K562 (cell line): ENCODE data around the gene CD19. TPM values are rescaled to one million over a fixed set of nuclear protein-coding genes. Genes with fewer than 3 reads are reported as not detected.

ENCODE experiments used
- ATAC-seq: fragments of 200-7000 bp; cut with Tn5 transposase; 3 replicates; pipeline ENCODE4 v1.9.1; 2020; ENCODE audit warnings: moderate library complexity
- BruUV-seq: library from RNA; stranded (reverse); fragments of 400-500 nt; replicated peaks from 2 replicates; lab custom pipeline; 2021; lab: Mats Ljungman, UMichigan
- CTCF ChIA-PET: fragments of 300-600 bp; formaldehyde crosslinking; extraction: SDS; loops from one replicate; lab custom pipeline; 2021; ENCODE audit warnings: low intra/inter-chr PET ratio; lab: Yijun Ruan, JAX
- POLR2A ChIA-PET: fragments of 300-600, 350-650 bp; sonication (Branson Sonifier 250); formaldehyde crosslinking; extraction: SDS; loops from one replicate; lab custom pipeline; 2021; ENCODE audit warnings: antibody characterized with exemption, inconsistent platforms; lab: Yijun Ruan, JAX
- DNase-seq, 4 experiments: peaks; one replicate each; pipeline versions ENCODE4 v3.0.0 to v3.0.0-alpha.2; 2011 to 2018; ENCODE audit warnings: low spot score in 3 of 4, mixed read lengths in 3 of 4; ENCODE audit errors: extremely low read depth in 1 of 4
- FAIRE-seq: peaks from 2 replicates; lab custom pipeline; 2011; peaks lifted over from hg19 to GRCh38; lab: Jason Lieb, UNC
- H2AFZ ChIP-seq: 2 replicates; pipeline ENCODE4 v1.6.0; 2011; ENCODE audit warnings: low read depth, low read length, control low read depth, inconsistent platforms
- H3K27ac ChIP-seq: fragments of 200-600 bp; 3 replicates; pipeline ENCODE4 v1.8.0; 2011; ENCODE audit warnings: low read depth, mild to moderate bottlenecking, control low read depth, inconsistent platforms, low read length, moderate library complexity, mixed read lengths; ENCODE audit errors: extremely low read depth
- H3K27me3 ChIP-seq, 2 experiments: fragments of 300-600 bp in 1 of 2; 2 replicates in 1 of 2; 3 replicates in 1 of 2; pipeline versions ENCODE4 v1.6.0 to v1.8.0; 2011; ENCODE audit warnings: inconsistent platforms in 2 of 2, low read length in 2 of 2, mild to moderate bottlenecking in 1 of 2, mixed read lengths in 1 of 2, moderate library complexity in 1 of 2; ENCODE audit not compliant: control insufficient read depth in 2 of 2, insufficient read depth in 2 of 2
- H3K36me3 ChIP-seq: fragments of 300-600 bp; 3 replicates; pipeline ENCODE4 v1.8.0; 2011; ENCODE audit warnings: mild to moderate bottlenecking, low read length, inconsistent platforms; ENCODE audit not compliant: control insufficient read depth, insufficient read depth
- H3K4me1 ChIP-seq, 2 experiments: fragments of 200-600 bp in 1 of 2; replicated peaks in 1 of 2; 2 replicates in 1 of 2; 3 replicates in 1 of 2; pipeline versions ENCODE4 v1.5.1 to v1.8.0; 2011; ENCODE audit warnings: inconsistent platforms in 2 of 2, low read length in 2 of 2, mild to moderate bottlenecking in 1 of 2, mixed read lengths in 1 of 2, moderate library complexity in 1 of 2; ENCODE audit not compliant: control insufficient read depth in 2 of 2, insufficient read depth in 2 of 2
- H3K4me2 ChIP-seq: 2 replicates; pipeline ENCODE4 v1.6.1; 2011; ENCODE audit warnings: low read length, control low read depth, inconsistent platforms, mixed read lengths; ENCODE audit not compliant: insufficient read depth
- H3K4me3 ChIP-seq: fragments of 200-600 bp; sonication (generic), shearing (Covaris generic); 2 replicates; pipeline ENCODE4 v1.5.1; 2016; ENCODE audit warnings: control low read depth, inconsistent platforms
- H3K79me2 ChIP-seq: fragments of 200-600 bp; 3 replicates; pipeline ENCODE4 v1.8.0; 2011; ENCODE audit warnings: low read length, inconsistent platforms; ENCODE audit not compliant: control insufficient read depth, insufficient read depth
- H3K9ac ChIP-seq, 2 experiments: 2 replicates each; pipeline versions ENCODE4 v1.6.0 to v1.6.1; 2011; ENCODE audit warnings: low read depth in 2 of 2, low read length in 2 of 2, control low read depth in 1 of 2, inconsistent platforms in 1 of 2, mild to moderate bottlenecking in 1 of 2, mixed read lengths in 1 of 2; ENCODE audit not compliant: insufficient read depth in 1 of 2
- H3K9me1 ChIP-seq: one replicate; pipeline ENCODE4 v1.6.0; 2011; ENCODE audit warnings: inconsistent platforms, mild to moderate bottlenecking, low read length, moderate library complexity; ENCODE audit not compliant: control insufficient read depth, insufficient read depth
- H3K9me3 ChIP-seq: replicated peaks from 2 replicates; pipeline ENCODE4 v1.5.1; 2011; ENCODE audit warnings: low read depth, low read length, inconsistent platforms; ENCODE audit not compliant: control insufficient read depth, insufficient read depth
- H4K20me1 ChIP-seq: replicated peaks from 2 replicates; pipeline ENCODE4 v1.6.1; 2011; ENCODE audit warnings: low read length, inconsistent platforms, mixed read lengths; ENCODE audit not compliant: control insufficient read depth, insufficient read depth
- C11orf30 ChIP-seq: fragments of 450-650 bp; IDR thresholded peaks from 2 replicates; pipeline ENCODE4 v1.6.1; 2016; ENCODE audit warnings: low read depth, mild to moderate bottlenecking
- HMG20A ChIP-seq: fragments of 450-650 bp; formaldehyde crosslinking; conservative IDR thresholded peaks from 2 replicates; pipeline ENCODE4 v1.4.0; 2020; ENCODE audit warnings: mild to moderate bottlenecking, mixed read lengths
- NFE2L1 ChIP-seq: fragments of 450-650 bp; IDR thresholded peaks from 2 replicates; pipeline ENCODE4 v1.6.1; 2016; ENCODE audit warnings: missing genetic modification characterization, low read depth, mild to moderate bottlenecking, missing compliant biosample characterization, moderate library complexity, borderline replicate concordance
- ZNF165 ChIP-seq: fragments of 250-450 bp; sonication (Bioruptor Pico); IDR thresholded peaks from 2 replicates; pipeline ENCODE4 v1.4.0; 2020; ENCODE audit warnings: borderline replicate concordance
- ZNF561 ChIP-seq: fragments of 450-650 bp; formaldehyde crosslinking; conservative IDR thresholded peaks from 2 replicates; pipeline ENCODE4 v1.4.0; 2020; ENCODE audit warnings: mild to moderate bottlenecking, moderate library complexity
- WGBS: fragments of 100-300 bp; shearing (Covaris generic); methylation state at CpG from one replicate; pipeline ENCODE4 v1.1.6; 2016; ENCODE audit warnings: low coverage, mixed read lengths; ENCODE audit not compliant: insufficient coverage; ENCODE audit errors: missing lambda C conversion rate; 5-methylcytosine and 5-hydroxymethylcytosine counted together
- in situ Hi-C: fragments of 300-500 bp; cut with MboI; formaldehyde crosslinking; loops from 4 replicates; pipeline ENCODE4 v1.15.0; 2018; ENCODE audit warnings: inconsistent platforms, mixed read lengths
- intact Hi-C: fragments of 100-400 bp; cut with micrococcal nuclease; formaldehyde crosslinking; loops from 2 replicates; pipeline ENCODE4 v1.14.2; 2022
- polyA plus RNA-seq, 8 experiments: library from polyadenylated mRNA; depleted of rRNA in 4 of 8; stranded (reverse) in 5 of 8; unstranded in 3 of 8; fragments of >200 nt; fragmentation: Nextera tagmentation in 2 of 8; fragmentation: Illumina TruSeq in 1 of 8; extraction: Ambion mirVana in 2 of 8; extraction: Trizol in 1 of 8; gene quantifications; 2 replicates each; pipeline versions ENCODE4 v1.2.1 to v1.2.3, GENCODE V29; 2011 to 2014; ENCODE audit warnings: inconsistent platforms in 1 of 8, missing spikeins in 1 of 8
- total RNA-seq, 7 experiments: library from RNA; depleted of rRNA in 6 of 7; stranded (reverse); fragments of >200 nt in 6 of 7; fragmentation: Illumina TruSeq in 2 of 7; extraction: Trizol in 2 of 7; gene quantifications; 2 replicates each; pipeline versions ENCODE4 v1.2.1 to v1.2.3, GENCODE V29; 2011 to 2021; ENCODE audit warnings: low replicate concordance in 1 of 7
- TF ChIP-seq, protein P1 (sequence below): fragments of 200-800 bp; sonication (Bioruptor generic); IDR thresholded peaks from 2 replicates; pipeline ENCODE4 v1.6.1; 2016; ENCODE audit warnings: missing genetic modification characterization, missing compliant biosample characterization
- TF ChIP-seq, protein P2 (sequence below), 2 experiments: fragments of 450-650 bp; formaldehyde crosslinking in 1 of 2; IDR thresholded peaks; 2 replicates each; pipeline versions ENCODE4 v1.4.0 to v1.6.1; 2014 to 2020; ENCODE audit warnings: mild to moderate bottlenecking in 2 of 2, borderline replicate concordance in 1 of 2, low read depth in 1 of 2

CD19 gene
- total and polyA plus RNA-seq, 9 of the 15 experiments (the other 6 are each of a cell fraction or from before 2014, with no cell fraction given) = 0.27 to 3.7 (median 2.0) TPM; not detected in 1

DNA sequence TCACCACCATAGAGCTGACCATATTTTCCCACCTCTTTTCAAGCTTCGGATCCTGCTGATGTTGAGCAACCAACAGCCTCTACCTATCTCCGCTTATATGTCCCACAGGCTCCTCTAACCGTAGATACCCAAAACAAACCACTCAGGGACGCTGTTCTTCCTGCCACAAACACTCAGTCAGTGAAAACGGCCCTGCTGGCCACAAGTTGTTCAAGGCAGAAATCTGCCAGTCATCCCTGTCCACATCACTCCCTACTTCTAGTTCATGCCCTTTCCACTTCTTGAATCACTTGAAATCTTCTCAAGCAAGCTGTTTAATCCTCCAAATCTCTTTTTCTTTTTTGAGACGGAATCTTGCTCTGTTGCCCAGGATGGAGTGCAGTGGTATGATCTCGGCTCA is 14.7 kb upstream of the CD19 start:
- Histone ChIP-seq H3K27me3 (no peaks in the 10 kb centered on the region), H3K9me3 (no peaks in the 10 kb centered on the region), H3K4me2 (no peak overlapping the region), H3K4me1 (peaks cover 0 to 9% of the 10 kb centered on the region in 2 experiments; a peak in 2 of 5 replicates), H3K79me2 (no peaks in the 10 kb centered on the region), H2AFZ (no peak overlapping the region), H4K20me1 (no peaks in the 10 kb centered on the region), H3K27ac (no peak overlapping the region), H3K9ac (no peak overlapping the region), H3K4me3 (no peak overlapping the region), H3K36me3 (no peaks in the 10 kb centered on the region), H3K9me1 (no peaks in the 10 kb centered on the region)
- DNase-seq (peak in 1 of 4 experiments; percentile 4), FAIRE-seq (peak; percentile 40), ATAC-seq (peak; percentile 80)
- in situ Hi-C loops = no loop called here
- BruUV-seq = no TSS peak
- POLR2A ChIA-PET = interaction anchor here (0.7 kb wide), 1 partner anchor 8 kb away, joined by 3 read pairs; no protein-coding TSS in a partner anchor
- CTCF ChIA-PET = interaction anchor here (0.7 kb wide), 1 partner anchor 27 kb away, joined by 3 read pairs; no protein-coding TSS in a partner anchor
- WGBS = 52% methylated on average over 7 of the region's 7 CpGs
- intact Hi-C loops = loop anchor here (1.0 kb wide), 1 partner anchor 28 kb away; no protein-coding TSS in a partner anchor
- TF ChIP-seq NFE2L1 (tag) (peak; percentile 30; the same call in 1 of the 2 replicates), ZNF561 (CRISPR knock-in tag) (no peak), C11orf30 (peak; percentile 65), HMG20A (CRISPR knock-in tag) (no peak), ZNF165 (CRISPR knock-in tag) (no peak)
- TF ChIP-seq, protein P1, sequence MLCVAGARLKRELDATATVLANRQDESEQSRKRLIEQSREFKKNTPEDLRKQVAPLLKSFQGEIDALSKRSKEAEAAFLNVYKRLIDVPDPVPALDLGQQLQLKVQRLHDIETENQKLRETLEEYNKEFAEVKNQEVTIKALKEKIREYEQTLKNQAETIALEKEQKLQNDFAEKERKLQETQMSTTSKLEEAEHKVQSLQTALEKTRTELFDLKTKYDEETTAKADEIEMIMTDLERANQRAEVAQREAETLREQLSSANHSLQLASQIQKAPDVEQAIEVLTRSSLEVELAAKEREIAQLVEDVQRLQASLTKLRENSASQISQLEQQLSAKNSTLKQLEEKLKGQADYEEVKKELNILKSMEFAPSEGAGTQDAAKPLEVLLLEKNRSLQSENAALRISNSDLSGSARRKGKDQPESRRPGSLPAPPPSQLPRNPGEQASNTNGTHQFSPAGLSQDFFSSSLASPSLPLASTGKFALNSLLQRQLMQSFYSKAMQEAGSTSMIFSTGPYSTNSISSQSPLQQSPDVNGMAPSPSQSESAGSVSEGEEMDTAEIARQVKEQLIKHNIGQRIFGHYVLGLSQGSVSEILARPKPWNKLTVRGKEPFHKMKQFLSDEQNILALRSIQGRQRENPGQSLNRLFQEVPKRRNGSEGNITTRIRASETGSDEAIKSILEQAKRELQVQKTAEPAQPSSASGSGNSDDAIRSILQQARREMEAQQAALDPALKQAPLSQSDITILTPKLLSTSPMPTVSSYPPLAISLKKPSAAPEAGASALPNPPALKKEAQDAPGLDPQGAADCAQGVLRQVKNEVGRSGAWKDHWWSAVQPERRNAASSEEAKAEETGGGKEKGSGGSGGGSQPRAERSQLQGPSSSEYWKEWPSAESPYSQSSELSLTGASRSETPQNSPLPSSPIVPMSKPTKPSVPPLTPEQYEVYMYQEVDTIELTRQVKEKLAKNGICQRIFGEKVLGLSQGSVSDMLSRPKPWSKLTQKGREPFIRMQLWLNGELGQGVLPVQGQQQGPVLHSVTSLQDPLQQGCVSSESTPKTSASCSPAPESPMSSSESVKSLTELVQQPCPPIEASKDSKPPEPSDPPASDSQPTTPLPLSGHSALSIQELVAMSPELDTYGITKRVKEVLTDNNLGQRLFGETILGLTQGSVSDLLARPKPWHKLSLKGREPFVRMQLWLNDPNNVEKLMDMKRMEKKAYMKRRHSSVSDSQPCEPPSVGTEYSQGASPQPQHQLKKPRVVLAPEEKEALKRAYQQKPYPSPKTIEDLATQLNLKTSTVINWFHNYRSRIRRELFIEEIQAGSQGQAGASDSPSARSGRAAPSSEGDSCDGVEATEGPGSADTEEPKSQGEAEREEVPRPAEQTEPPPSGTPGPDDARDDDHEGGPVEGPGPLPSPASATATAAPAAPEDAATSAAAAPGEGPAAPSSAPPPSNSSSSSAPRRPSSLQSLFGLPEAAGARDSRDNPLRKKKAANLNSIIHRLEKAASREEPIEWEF (CRISPR knock-in tag) = no peak
- TF ChIP-seq, protein P2, sequence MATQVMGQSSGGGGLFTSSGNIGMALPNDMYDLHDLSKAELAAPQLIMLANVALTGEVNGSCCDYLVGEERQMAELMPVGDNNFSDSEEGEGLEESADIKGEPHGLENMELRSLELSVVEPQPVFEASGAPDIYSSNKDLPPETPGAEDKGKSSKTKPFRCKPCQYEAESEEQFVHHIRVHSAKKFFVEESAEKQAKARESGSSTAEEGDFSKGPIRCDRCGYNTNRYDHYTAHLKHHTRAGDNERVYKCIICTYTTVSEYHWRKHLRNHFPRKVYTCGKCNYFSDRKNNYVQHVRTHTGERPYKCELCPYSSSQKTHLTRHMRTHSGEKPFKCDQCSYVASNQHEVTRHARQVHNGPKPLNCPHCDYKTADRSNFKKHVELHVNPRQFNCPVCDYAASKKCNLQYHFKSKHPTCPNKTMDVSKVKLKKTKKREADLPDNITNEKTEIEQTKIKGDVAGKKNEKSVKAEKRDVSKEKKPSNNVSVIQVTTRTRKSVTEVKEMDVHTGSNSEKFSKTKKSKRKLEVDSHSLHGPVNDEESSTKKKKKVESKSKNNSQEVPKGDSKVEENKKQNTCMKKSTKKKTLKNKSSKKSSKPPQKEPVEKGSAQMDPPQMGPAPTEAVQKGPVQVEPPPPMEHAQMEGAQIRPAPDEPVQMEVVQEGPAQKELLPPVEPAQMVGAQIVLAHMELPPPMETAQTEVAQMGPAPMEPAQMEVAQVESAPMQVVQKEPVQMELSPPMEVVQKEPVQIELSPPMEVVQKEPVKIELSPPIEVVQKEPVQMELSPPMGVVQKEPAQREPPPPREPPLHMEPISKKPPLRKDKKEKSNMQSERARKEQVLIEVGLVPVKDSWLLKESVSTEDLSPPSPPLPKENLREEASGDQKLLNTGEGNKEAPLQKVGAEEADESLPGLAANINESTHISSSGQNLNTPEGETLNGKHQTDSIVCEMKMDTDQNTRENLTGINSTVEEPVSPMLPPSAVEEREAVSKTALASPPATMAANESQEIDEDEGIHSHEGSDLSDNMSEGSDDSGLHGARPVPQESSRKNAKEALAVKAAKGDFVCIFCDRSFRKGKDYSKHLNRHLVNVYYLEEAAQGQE (IDR thresholded peaks at IDR 0.05; ENCODE audit: borderline replicate concordance) = peak; percentile 20; the same call in 1 of the 2 replicates
- TF ChIP-seq, protein P2 (CRISPR knock-in tag; IDR thresholded peaks at IDR 0.05; ENCODE audit: low read depth) = no peak
